NCI-H69 (cell line): ENCODE results near the gene TMEM203.
A peak's percentile ranks its signal among the peaks of the same experiment; 100 is the strongest.
"Not testable (repeated sequence)": the region's sequence is repeated elsewhere in the genome, so short reads cannot be mapped to it uniquely, and the experiment has no call there.

Experiments used
- DNase-seq: peaks from one replicate; lab custom pipeline; 2025; lab: John Stamatoyannopoulos, UW

The TMEM203 gene

GRCh38 chr9:137242269-137243203 lies 37.1 kb upstream of the TMEM203 start:
- DNase-seq, result no peak

DNA sequence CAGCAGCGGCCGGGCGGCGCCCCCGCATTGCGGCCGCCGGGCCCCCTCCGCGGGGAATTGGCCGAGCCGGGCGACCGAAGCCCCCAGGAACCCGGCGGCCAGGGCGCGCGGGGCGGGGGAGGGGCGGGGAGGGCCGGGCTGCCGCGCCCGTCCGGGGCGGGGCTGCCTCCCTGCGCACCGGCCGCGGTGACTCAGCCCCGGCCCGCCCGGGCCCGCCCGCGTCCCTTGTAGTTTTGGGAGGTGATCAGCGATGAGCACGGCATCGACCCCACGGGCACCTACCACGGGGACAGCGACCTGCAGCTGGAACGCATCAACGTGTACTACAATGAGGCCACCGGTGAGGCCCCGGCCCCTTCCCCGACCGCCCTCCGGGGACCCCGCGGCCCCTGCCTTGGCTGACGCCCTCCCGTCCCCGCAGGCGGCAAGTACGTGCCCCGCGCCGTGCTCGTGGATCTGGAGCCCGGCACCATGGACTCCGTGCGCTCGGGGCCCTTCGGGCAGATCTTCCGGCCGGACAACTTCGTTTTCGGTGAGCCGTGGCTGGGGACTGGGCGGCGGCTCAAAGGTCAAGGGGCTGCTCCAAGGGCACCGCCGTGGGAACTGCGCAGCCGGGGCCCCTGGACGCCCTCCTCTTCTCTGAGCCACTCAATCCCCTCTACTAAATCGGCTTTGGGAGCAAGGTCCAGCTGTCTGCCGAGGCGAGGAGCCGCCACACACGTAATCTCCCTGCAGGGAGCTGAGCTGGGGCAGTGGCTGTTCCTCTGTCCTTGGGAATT lies 36.2 kb upstream of the TMEM203 start:
- peak; percentile 66 for DNase-seq

DNA sequence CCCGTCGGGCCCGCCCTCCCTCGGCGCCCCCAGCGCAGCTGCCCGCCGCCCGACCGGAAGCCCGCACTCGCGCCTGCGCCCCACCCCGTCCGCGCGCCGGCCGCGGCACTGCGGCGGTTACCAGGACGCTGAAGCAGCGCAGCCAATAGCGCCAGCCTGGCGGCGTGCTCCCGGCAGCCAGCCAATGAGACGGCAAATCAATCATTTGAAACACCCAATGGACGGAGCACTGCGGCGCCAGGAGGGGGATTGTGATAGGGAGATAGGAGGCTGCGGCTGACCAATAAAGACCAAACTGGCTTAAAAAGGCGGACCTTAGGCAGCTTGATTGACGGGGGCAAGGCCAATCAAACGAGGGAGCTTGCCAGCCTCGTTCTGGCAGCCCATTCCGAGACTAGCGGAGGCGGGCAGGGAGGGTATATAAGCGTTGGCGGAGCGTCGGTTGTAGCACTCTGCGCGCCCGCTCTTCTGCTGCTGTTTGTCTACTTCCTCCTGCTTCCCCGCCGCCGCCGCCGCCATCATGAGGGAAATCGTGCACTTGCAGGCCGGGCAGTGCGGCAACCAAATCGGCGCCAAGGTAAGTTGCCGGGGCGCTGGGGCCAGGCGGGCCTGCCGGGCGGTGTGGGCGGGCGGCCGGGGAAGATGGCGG lies 35.5 kb upstream of the TMEM203 start, which contains the start of gene TUBB4B:
TUBB4B (plus strand) TSS at position 447 of the 649 bp plus-strand sequence; CDS start at position 521, 74 bp downstream.
- peak; percentile 100 for DNase-seq

DNA sequence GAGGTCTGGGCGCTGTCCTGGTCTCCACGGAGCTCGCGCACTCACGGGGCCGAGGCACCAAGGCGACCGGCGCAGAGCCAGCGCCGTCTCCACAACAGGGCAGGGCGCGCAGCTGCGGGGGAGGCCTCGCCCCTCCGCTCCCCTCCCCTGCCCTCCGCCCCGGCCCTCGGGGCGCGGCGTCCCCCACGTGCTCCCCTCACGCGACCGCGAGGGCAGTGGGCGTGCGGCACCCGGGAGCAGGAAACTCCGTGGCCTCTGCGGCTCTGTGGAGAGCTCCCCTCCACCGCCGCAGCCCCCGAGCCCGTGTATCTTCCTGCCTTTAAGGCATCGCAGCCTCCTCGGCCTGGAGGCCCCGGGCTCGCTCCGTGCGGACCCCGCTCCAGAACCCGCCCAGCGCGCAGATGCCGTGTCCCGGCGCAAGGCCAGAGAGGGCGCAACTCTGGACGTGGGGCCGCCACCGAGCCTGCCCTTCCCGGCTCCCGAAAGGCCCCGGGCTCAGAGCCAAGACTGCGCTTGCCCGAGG lies 34.9 kb upstream of the TMEM203 start:
- DNase-seq, result peak; percentile 92

- not testable (repeated sequence) for DNase-seq
These were observed 34.2 kb upstream of the TMEM203 start for GRCh38 chr9:137239541-137240200.

GRCh38 chr9:137237759-137238726 lies 32.6 kb upstream of the TMEM203 start:
- DNase-seq, result peak; percentile 85

- peak; percentile 48 for DNase-seq
These were observed 31.5 kb upstream of the TMEM203 start for GRCh38 chr9:137236936-137237421.

GRCh38 chr9:137236238-137236935 lies 30.9 kb upstream of the TMEM203 start:
- DNase-seq, result peak; percentile 93

- no peak for DNase-seq
These were observed 30.2 kb upstream of the TMEM203 start for GRCh38 chr9:137235424-137236237.

DNA sequence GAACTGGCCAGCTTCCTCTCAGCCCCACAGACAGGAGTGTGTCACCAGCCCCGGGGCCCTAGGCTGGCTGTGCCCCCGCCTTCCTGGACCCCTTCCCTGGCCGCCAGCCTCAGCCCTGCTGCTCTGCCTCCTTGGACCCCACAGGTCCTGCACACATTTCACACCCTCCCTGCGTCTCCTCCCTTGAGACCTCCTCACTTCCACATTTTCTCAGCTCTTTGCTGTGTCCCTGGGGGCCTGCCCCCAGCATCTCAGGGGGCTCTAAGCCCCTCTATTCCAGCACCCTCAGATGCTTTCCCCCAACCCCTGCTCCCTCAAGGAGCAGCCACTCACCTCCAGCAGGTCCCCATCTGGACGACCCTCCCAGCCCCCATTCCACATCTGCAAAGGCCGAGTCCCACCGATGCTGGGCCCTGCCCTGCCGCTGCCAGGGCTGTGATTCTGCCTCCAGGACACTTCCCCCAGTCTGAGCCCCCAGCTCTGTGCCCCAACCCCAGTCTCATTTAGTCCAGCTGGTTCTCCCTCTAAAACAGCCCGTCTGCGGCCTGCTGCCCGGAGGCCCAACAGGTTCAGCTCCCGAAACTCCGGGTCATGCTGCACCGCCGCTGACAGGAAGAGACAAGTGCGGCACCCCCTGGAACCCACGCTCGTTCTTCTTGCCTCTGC lies 29.4 kb upstream of the TMEM203 start:
- DNase-seq, result no peak

DNA sequence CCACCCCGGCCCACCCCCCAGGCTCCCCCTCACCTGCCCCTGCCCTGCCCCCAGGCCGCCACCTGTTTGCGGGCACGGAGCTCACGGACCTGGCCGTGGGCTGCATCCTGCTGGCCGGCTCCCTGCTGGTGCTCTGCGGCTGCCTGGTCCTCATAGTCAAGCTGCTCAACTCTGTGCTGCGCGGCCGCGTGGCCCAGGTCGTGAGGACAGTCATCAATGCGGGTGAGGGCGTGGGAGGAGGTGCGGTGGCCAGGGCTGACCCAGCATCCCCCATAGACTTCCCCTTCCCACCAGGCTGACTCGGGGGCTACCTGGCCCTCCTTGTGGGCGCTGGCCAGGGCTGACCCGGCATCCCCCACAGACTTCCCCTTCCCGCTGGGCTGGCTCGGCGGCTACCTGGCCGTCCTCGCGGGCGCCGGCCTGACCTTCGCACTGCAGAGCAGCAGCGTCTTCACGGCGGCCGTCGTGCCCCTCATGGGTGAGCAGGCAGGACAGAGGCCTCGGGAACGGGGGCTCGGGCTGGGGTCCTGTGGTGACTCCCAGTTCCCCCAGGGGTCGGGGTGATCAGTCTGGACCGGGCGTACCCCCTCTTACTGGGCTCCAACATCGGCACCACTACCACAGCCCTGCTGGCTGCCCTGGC lies 28.7 kb upstream of the TMEM203 start:
- peak; percentile 43 for DNase-seq

GRCh38 chr9:137233143-137233980 lies 27.9 kb upstream of the TMEM203 start:
- peak; percentile 37 for DNase-seq

- no peak for DNase-seq
These were observed 27.1 kb upstream of the TMEM203 start for GRCh38 chr9:137232510-137232909.

DNA sequence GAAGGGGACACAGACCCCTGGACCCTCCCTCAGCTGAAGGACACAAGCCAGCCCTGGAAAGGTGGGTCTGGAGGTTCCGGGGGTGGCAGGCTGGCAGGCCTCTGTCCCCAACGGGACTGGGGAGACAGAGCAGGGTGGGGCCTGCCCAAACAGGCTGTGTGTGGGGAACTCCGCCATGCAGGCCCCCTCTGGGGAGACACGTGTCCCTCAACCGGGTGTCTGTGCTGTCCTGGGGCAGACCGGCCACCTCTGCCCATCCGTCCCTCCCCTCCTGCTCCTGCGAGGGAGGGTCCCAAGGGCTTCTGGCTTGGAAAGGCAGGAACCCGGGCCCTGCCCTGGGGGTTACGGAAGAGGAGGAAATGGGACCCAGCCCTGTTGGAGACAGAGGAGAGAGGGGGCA lies 26.7 kb upstream of the TMEM203 start:
- DNase-seq, result no peak

- DNase-seq, result no peak
These were observed 26.1 kb upstream of the TMEM203 start for GRCh38 chr9:137231372-137232039.
